Limb (tissue), 2 donors: ENCODE measurements around the gene ARFIP1.
A peak's percentile ranks its signal among the peaks of the same experiment; 100 is the strongest.
"Not testable (repeated sequence)": the region's sequence is repeated elsewhere in the genome, so short reads cannot be mapped to it uniquely, and the experiment has no call there.

Experiments used
- DNase-seq, 2 donors: peaks; one replicate each; pipeline ENCODE4 v3.0.0-alpha.2; 2016; ENCODE audit errors: extremely low spot score in 2 of 2

ARFIP1 gene

DNA sequence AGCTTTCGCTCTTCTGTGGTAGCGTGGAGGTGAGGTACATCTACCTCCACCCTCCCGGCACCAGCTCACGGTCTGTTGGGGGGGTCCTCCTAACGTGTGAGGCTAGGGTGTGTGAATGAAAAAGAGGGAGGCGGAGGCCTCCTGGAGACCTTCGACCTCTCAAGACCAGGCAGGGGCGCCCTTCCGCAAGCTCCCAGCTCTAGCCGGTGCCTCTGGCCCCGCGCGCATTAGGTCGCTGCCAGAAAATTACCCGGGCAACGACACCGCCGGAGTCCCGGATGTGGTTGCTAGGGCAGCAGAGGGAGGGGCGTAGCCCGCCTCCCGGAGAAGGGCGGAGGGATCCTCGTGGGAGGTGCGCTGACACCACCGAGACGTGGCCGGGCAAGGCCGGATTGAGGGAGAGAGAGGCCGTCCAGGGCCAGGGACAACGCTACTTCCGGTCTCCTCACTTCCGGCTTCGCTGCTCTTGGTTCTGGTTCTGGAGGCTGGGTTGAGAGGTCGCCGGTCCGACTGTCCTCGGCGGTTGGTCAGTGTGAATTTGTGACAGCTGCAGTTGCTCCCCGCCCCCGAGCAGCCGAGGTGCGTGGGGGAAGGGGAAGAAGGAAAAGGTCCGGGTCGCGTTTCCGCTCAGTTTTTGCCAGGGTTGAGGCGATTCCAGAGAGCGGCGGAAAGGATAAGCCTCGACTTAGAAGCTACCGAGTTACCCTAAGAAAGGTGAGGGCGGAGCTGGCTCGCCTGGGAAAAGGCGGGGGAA, at the start of gene ARFIP1, which contains the start of gene TIGD4:
Gene ARFIP1, plus strand, starts transcription at position 442 of the 754 bp plus-strand sequence. CDS start 49,680 bp downstream, outside the sequence.
Gene TIGD4, minus strand, starts transcription at position 218 of the 754 bp plus-strand sequence. CDS start 8,726 bp downstream, outside the sequence.
- DNase-seq: peak; percentile 96 to 98

DNA sequence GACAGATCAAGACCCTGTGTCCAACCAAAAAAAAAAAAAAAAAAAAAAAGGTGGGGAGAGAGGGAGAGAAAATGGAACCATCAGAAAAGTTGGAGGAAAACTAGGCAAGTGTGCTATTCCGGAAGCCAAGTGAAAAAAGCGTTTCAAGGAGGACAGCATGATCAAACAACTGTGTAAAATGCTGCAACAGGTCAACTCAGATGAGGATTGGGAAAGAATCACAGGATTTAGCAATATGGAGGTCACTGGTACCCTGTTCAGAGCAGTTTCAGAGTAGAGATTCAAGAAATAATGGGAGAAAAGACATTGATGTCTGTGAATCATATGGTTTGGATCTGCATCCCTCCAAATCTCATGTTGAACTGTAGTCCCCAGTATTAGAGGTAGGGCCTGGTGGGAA, 47.8 kb upstream of the ARFIP1 start:
- DNase-seq: no peak

- DNase-seq: no peak
Measured at GRCh38 chr4:152734015-152734698, 45.6 kb upstream of the ARFIP1 start.

- no peak for DNase-seq
Measured at GRCh38 chr4:152734699-152735050, 45.1 kb upstream of the ARFIP1 start.

DNA sequence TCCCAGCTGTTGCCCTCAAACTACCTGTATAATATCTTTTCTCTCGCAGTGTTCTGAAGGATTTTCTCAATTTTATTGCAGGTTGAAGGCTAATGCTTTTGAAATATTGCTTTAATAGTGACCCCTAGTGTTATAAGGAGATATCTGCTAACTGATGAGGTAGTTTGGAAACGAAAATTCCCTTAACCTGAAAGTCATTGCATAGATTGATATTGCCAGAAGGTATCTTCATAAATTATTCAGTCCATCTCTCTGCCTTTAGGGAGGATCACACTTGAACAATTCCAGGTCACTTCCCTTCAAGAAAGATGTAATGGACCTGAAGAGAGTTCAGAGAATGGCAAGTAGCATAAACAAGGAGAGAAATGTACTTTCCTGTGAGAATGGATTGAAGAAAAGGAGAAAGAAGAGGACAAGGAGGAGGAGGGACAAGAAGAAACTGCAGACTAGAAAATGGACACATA, 44.3 kb upstream of the ARFIP1 start:
- peak in 1 of 2 donors; percentile 52 for DNase-seq

DNA sequence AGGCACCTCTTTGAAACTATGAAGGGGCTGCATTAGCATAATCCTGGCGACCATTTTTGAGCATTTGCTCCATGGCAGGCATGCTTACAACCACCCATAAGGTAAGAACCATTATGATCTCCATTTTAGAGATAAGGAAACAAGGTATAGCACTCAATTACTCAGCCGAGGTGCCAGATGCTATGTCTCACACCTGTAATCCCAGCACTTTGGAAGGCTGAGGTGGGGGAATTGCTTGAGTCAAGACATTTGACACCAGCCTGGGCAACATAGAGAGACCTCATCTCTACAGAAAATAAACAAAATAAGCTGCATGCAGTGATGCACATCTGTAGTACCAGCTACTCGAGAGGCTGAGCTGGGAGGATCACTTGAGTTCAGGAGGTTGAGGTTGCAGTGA, 43.8 kb upstream of the ARFIP1 start:
- no peak for DNase-seq

DNA sequence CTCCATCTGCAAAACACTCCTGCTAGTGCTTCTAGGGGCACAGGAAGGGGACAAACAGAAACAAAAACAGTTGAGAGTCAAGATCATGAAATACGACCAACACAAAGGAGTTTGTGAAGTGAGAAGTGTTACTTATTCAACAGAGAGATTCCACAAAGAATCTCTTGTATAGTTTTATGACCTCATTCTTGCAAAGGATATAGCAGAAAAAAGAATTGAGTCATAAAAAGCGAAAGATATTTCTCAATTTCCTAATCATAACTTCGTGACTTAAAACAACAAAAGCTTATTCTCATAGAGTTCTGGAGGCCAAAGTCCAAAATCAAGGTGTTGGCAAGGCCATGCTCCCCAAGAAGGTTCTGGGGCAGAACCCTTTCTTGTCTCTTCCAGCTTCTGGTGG, 40.9 kb upstream of the ARFIP1 start:
- no peak for DNase-seq

- DNase-seq: no peak
Measured at GRCh38 chr4:152747444-152747843, 32.3 kb upstream of the ARFIP1 start.

DNA sequence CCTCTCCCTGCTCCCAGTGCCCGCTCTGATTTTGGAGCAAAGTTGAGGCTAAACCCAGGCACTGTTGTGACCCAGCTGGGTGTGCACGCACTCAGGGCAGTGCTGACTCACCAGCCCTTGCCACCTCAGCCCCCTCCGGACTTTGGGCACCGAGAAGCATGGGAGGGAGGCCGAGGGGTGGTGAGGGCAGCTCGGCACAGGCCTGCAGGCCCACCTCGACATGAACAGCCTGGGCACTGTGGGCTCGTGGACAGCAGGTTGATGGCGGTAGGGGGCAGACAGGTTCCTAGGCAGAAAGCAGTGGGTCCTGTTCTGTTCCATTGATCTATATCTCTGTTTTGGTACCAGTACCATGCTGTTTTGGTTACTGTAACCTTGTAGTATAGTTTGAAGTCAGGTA, 31.1 kb upstream of the ARFIP1 start:
- DNase-seq: no peak

DNA sequence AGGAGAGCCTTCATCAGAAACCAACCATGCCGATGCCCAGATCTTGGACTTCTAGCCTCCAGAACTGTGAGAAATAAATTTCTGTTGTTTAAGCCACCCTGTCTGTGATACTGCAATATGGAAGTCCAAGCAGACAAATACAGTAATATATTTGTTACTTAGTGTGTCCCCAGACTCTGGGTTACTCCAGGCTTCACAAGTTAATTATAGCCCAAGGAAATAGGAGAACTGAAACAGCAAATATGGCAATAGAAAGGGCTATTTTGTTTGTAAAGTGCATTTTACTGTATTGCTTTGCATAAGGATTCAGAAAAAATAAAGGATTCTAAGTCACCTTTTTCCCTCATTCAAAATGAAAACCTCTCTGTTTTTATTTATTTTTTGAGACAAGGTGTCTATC, 16.0 kb upstream of the ARFIP1 start:
- DNase-seq: no peak

- DNase-seq: not testable (repeated sequence)
Measured at GRCh38 chr4:152765069-152765737, 14.6 kb upstream of the ARFIP1 start.

DNA sequence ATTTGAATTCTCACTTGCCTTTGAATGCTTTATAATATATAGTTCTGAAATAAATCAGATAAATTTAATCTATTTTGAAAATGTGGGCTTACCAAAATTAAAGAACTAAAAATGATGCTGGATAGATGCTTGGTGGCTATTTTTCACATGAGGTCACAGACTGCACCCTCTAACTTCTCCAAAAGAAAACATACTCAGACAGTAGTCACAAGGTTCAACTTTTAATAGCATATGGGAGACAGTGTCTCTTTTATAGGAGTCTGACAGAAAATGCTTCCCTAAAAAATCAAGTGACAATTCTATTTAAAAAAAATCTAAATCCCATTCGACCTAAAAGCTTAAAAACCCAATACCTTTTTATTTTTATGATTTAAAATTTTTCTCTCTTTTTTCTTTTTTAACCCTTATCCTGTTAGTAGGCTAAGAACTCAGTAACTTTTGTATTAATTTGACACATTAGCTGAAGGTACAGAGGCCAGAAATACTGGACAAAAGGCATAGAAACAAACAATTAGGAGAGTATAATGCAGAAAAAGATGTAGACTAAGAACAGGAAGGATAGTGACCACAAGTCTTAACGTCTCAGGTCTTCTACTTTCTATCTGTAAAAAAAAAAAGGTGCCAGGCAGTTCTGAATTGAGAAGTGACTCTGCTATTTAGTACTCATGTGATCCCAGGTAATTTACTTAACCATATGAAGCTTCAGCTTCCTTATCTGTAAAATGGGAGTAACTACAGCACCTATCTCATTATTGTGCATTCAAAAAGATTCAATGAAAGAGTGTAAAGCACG, 7.8 kb upstream of the ARFIP1 start:
- no peak for DNase-seq

- no peak for DNase-seq
Measured at GRCh38 chr4:152773339-152773738, 6.4 kb upstream of the ARFIP1 start.

- no peak for DNase-seq
Measured at GRCh38 chr4:152773953-152774352, 5.8 kb upstream of the ARFIP1 start.

DNA sequence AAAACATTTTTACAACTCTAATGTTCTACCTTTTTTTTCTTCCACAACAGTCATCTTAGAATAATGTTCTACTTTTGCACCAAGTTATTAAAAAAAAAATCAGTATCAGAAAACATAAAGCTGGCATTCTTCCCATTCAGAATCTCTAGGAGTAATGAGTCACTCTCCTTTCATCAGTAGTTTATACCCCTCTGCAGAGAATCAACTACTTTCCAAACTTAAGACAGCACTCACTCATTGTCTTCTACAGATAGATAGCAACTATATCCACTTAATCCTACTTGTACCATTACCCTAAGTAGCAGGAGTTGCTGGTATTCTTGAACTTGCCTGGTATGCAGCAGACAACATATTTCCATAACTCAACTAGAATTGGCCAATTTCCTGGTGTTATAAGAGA, 3.4 kb upstream of the ARFIP1 start:
- no peak for DNase-seq

DNA sequence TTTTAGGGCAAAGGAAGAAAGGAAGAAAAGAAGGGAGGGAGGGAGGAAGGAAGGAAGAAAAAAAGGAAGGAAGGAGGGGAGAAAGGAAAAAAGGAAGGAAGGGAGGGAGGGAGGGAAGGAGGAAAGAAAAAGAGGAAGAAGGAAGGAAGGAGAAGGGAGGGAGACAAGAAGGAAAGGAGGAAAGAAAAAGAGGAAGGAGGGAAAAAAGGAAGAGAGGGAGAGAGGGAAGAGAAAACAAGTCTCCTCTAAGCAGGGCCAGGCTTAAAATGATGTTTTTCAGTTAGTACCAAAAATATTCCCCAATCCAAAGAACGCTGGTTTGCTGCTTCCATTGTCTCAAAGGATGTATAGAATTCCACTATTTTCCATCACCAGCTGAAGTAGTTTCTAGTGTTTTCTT, 2.3 kb upstream of the ARFIP1 start:
- DNase-seq: no peak

GRCh38 chr4:152778656-152779512, 870 bp upstream of the ARFIP1 start:
- DNase-seq: peak; percentile 23 to 50

DNA sequence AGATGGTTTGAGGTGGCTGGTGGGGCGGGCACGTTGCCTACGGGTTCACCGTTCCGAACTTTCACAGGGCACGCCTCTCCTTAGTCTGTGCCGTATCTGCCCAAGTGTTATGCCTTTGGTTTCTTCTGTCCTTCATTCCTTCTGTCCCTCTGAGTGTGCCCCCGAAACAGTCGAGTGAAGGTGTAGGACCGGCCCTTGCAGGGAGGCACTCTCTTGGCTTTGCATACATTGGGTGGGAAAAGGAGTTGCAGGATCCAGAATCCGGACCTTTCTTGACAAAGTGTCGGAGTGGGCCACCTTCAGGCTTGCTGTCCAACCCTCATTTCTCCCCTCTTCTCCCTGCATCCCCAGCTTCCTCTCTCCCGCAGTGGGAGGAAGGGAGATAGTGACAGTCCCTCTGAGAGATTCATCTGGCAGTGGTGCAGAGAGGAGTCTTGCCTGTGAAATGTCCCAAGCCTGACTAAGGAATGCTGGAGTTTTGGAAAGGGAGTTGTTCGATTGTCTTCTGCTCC, 569 bp downstream of the ARFIP1 start:
- peak in 1 of 2 donors; percentile 30 for DNase-seq

- DNase-seq: no peak
Measured at GRCh38 chr4:152784490-152785350, 5.0 kb downstream of the ARFIP1 start.
